MM.1S (cell line): Measurements from ENCODE around the gene OR5AL1.

Experiments
- CTCF ChIP-seq: fragments of 300-600 bp; sonication (generic); IDR thresholded peaks from 2 replicates; pipeline ENCODE4 v1.5.1; 2016; ENCODE audit warnings: antibody characterized with exemption, low read length, mixed read lengths
- EZH2phosphoT487 ChIP-seq: fragments of 300-600 bp; sonication (generic); IDR thresholded peaks from 2 replicates; pipeline ENCODE4 v1.6.1; 2018; ENCODE audit warnings: antibody characterized with exemption, low read length

DNA sequence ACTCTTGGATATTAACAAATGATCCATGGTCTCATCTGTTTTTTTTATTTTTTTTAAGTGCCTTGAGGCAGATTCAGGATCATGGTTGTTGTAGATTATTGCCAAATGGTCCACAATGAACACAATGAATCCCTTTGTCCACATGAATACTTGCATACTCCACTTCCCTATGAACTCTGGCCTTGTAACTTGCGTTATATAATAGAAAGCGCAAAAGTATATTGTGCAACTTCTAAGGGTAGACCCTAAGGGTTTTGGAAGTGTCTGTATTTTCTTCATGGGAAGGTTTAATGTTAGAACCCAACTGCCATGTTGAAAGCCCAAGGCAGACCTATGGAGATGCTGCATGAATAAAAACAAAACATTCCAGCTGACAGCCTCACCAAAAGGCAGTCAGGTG, 8.1 kb upstream of the OR5AL1 start:
- TF ChIP-seq EZH2phosphoT487 = no peak
- TF ChIP-seq CTCF = no peak
